IMR-90 (cell line): ENCODE results near the gene IQCK. TPM values are rescaled to one million over a fixed set of nuclear protein-coding genes. Genes with fewer than 3 reads are reported as not detected.

Experiments
- ATAC-seq: fragments of 200-7000 bp; cut with Tn5 transposase; 2 replicates; pipeline ENCODE4 v1.9.1; 2020; ENCODE audit warnings: low read depth, mild to moderate bottlenecking, moderate library complexity
- BruUV-seq: library from RNA; stranded (reverse); fragments of 400-500 nt; replicated peaks from 2 replicates; lab custom pipeline; 2021; lab: Mats Ljungman, UMichigan
- CTCF ChIA-PET: fragments of 300-600 bp; formaldehyde crosslinking; extraction: SDS; loops from one replicate; lab custom pipeline; 2021; ENCODE audit warnings: antibody characterized with exemption; lab: Yijun Ruan, JAX
- POLR2A ChIA-PET: fragments of 300-600 bp; sonication (Branson Sonifier 250); formaldehyde crosslinking; loops from one replicate; lab custom pipeline; 2022; ENCODE audit warnings: antibody characterized with exemption; ENCODE audit not compliant: unreplicated experiment; lab: Charles Lee
- DNase-seq: peaks from one replicate; pipeline ENCODE4 v3.0.0; 2013
- H2AFZ ChIP-seq: replicated peaks from 2 replicates; pipeline ENCODE3; 2013; ENCODE audit warnings: low read length, mild to moderate bottlenecking; ENCODE audit not compliant: poor library complexity
- H2AK5ac ChIP-seq: 2 replicates; pipeline ENCODE4 v1.6.1; 2013; ENCODE audit warnings: low read depth, low read length, inconsistent platforms
- H2AK9ac ChIP-seq: replicated peaks from 2 replicates; pipeline ENCODE3; 2013; ENCODE audit warnings: mild to moderate bottlenecking, low read depth, low read length, moderate library complexity; ENCODE audit not compliant: poor library complexity
- H2BK120ac ChIP-seq: 2 replicates; pipeline ENCODE4 v1.6.1; 2013; ENCODE audit warnings: low read depth, low read length, inconsistent platforms
- H2BK15ac ChIP-seq: 3 replicates; pipeline ENCODE4 v1.6.1; 2013; ENCODE audit warnings: low read depth, low read length, inconsistent platforms
- H2BK20ac ChIP-seq: 2 replicates; pipeline ENCODE4 v1.6.1; 2013; ENCODE audit warnings: low read depth, mild to moderate bottlenecking, inconsistent platforms, low read length, moderate library complexity
- H2BK5ac ChIP-seq: 2 replicates; pipeline ENCODE4 v1.6.1; 2013; ENCODE audit warnings: mild to moderate bottlenecking, low read depth, low read length, inconsistent platforms; ENCODE audit not compliant: poor library complexity, severe bottlenecking
- H3K14ac ChIP-seq: replicated peaks from 2 replicates; pipeline ENCODE4 v1.6.1; 2013; ENCODE audit warnings: low read depth, low read length, inconsistent platforms
- H3K18ac ChIP-seq: 2 replicates; pipeline ENCODE4 v1.6.1; 2013; ENCODE audit warnings: low read depth, low read length, control low read depth
- H3K23ac ChIP-seq: 2 replicates; pipeline ENCODE4 v1.6.1; 2013; ENCODE audit warnings: low read depth, low read length, inconsistent platforms
- H3K27ac ChIP-seq: 2 replicates; pipeline ENCODE4 v1.5.1; 2013; ENCODE audit warnings: mild to moderate bottlenecking, control low read depth, low read length; ENCODE audit not compliant: insufficient read depth
- H3K27me3 ChIP-seq: 2 replicates; pipeline ENCODE4 v1.6.1; 2013; ENCODE audit warnings: low read length; ENCODE audit not compliant: control insufficient read depth, insufficient read depth
- H3K36me3 ChIP-seq: 2 replicates; pipeline ENCODE4 v1.6.1; 2013; ENCODE audit warnings: low read length, mixed read lengths; ENCODE audit not compliant: control insufficient read depth, insufficient read depth
- H3K4ac ChIP-seq: 2 replicates; pipeline ENCODE4 v1.6.1; 2013; ENCODE audit warnings: low read depth, low read length, inconsistent platforms
- H3K4me1 ChIP-seq: 2 replicates; pipeline ENCODE4 v1.6.1; 2013; ENCODE audit warnings: low read length, mixed read lengths; ENCODE audit not compliant: control insufficient read depth, insufficient read depth
- H3K4me2 ChIP-seq: 2 replicates; pipeline ENCODE4 v1.6.1; 2013; ENCODE audit warnings: low read depth, mild to moderate bottlenecking, control low read depth, low read length, moderate library complexity
- H3K4me3 ChIP-seq: 2 replicates; pipeline ENCODE4 v1.5.1; 2013; ENCODE audit warnings: low read depth, mild to moderate bottlenecking, control low read depth, low read length, moderate library complexity; ENCODE audit not compliant: insufficient read depth
- H3K56ac ChIP-seq: 2 replicates; pipeline ENCODE4 v1.6.1; 2013; ENCODE audit warnings: low read length, inconsistent platforms; ENCODE audit not compliant: insufficient read depth; ENCODE audit errors: extremely low read depth
- H3K79me1 ChIP-seq, 2 experiments: 2 replicates each; pipeline ENCODE4 v1.6.1; 2013; ENCODE audit warnings: low read length in 2 of 2, inconsistent platforms in 1 of 2, low read depth in 1 of 2
- H3K9ac ChIP-seq: 2 replicates; pipeline ENCODE4 v1.6.1; 2013; ENCODE audit warnings: low read depth, low read length, control low read depth
- H3K9me1 ChIP-seq: 2 replicates; pipeline ENCODE4 v1.6.1; 2013; ENCODE audit warnings: low read length, inconsistent platforms; ENCODE audit not compliant: insufficient read depth
- H3K9me3 ChIP-seq: 2 replicates; pipeline ENCODE4 v1.6.1; 2013; ENCODE audit warnings: low read length; ENCODE audit not compliant: control insufficient read depth, insufficient read depth
- H4K20me1 ChIP-seq: 2 replicates; pipeline ENCODE4 v1.6.1; 2013; ENCODE audit warnings: low read length, inconsistent platforms; ENCODE audit not compliant: insufficient read depth
- H4K5ac ChIP-seq: 2 replicates; pipeline ENCODE4 v1.6.1; 2013; ENCODE audit warnings: mild to moderate bottlenecking, low read depth, low read length, control low read depth
- H4K8ac ChIP-seq, 2 experiments: 2 replicates each; pipeline ENCODE4 v1.6.1; 2013; ENCODE audit warnings: low read depth in 2 of 2, low read length in 2 of 2, control low read depth in 1 of 2, inconsistent platforms in 1 of 2
- H4K91ac ChIP-seq: 2 replicates; pipeline ENCODE4 v1.6.1; 2013; ENCODE audit warnings: low read depth, low read length, inconsistent platforms; ENCODE audit not compliant: insufficient read depth
- BHLHE40 ChIP-seq: fragments of 150-350 bp; IDR thresholded peaks from 2 replicates; pipeline ENCODE4 v1.6.1; 2016; ENCODE audit warnings: mild to moderate bottlenecking, low read depth, low read length
- CEBPB ChIP-seq: IDR thresholded peaks from 2 replicates; pipeline ENCODE4 v1.6.1; 2012; ENCODE audit warnings: low read depth, low read length, improper control_type of control experiment
- CHD1 ChIP-seq: IDR thresholded peaks from 2 replicates; pipeline ENCODE4 v1.6.1; 2012; ENCODE audit warnings: low read depth, low read length, improper control_type of control experiment
- CTCF ChIP-seq: conservative IDR thresholded peaks from 2 replicates; pipeline ENCODE4 v1.5.1; 2012; ENCODE audit warnings: mild to moderate bottlenecking, low read depth, low read length, improper control_type of control experiment
- ELK1 ChIP-seq: fragments of 150-350 bp; IDR thresholded peaks from 2 replicates; pipeline ENCODE4 v1.6.1; 2016; ENCODE audit warnings: low read depth, mild to moderate bottlenecking, low read length, moderate library complexity, borderline replicate concordance
- FOS ChIP-seq: fragments of 150-350 bp; IDR thresholded peaks from 2 replicates; pipeline ENCODE4 v1.6.1; 2016; ENCODE audit warnings: low read depth, low read length
- MAFK ChIP-seq: IDR thresholded peaks from 2 replicates; pipeline ENCODE4 v1.6.1; 2012; ENCODE audit warnings: low read depth, low read length, improper control_type of control experiment
- MXI1 ChIP-seq: IDR thresholded peaks from 2 replicates; pipeline ENCODE4 v1.6.1; 2012; ENCODE audit warnings: low read depth, mild to moderate bottlenecking, low read length, moderate library complexity, borderline replicate concordance
- NFE2L2 ChIP-seq: fragments of 150-350 bp; IDR thresholded peaks from 2 replicates; pipeline ENCODE4 v1.6.1; 2016; ENCODE audit warnings: low read depth, mild to moderate bottlenecking, low read length
- POLR2A ChIP-seq: IDR thresholded peaks from 2 replicates; pipeline ENCODE4 v1.6.1; 2012; ENCODE audit warnings: mild to moderate bottlenecking, low read depth, low read length
- RAD21 ChIP-seq: IDR thresholded peaks from 2 replicates; pipeline ENCODE4 v1.6.1; 2012; ENCODE audit warnings: low read length, improper control_type of control experiment
- RCOR1 ChIP-seq: IDR thresholded peaks from 2 replicates; pipeline ENCODE4 v1.6.1; 2012; ENCODE audit warnings: mild to moderate bottlenecking, low read length, improper control_type of control experiment; ENCODE audit not compliant: insufficient replicate concordance
- RFX5 ChIP-seq: IDR thresholded peaks from 2 replicates; pipeline ENCODE4 v1.8.0; 2012; ENCODE audit warnings: low read depth, mild to moderate bottlenecking, low read length, moderate library complexity
- SMC3 ChIP-seq: fragments of 150-350 bp; IDR thresholded peaks from 2 replicates; pipeline ENCODE4 v1.6.1; 2016; ENCODE audit warnings: low read depth, mild to moderate bottlenecking, antibody characterized with exemption, low read length, moderate library complexity
- USF2 ChIP-seq: fragments of 150-350 bp; IDR thresholded peaks from 2 replicates; pipeline ENCODE4 v1.6.1; 2017; ENCODE audit warnings: mild to moderate bottlenecking, antibody characterized with exemption, low read length, low read depth
- WGBS, 2 experiments: methylation state at CpG; one replicate each; pipeline versions ENCODE4 v1.1.5 to v1.1.7; 2013; ENCODE audit warnings: missing lambda C conversion rate in 2 of 2; ENCODE audit not compliant: insufficient read length in 1 of 2; ENCODE audit errors: extremely low coverage in 2 of 2; 5-methylcytosine and 5-hydroxymethylcytosine counted together
- dilution Hi-C: fragments of 300-500 bp; cut with HindIII; formaldehyde crosslinking; loops from one replicate; pipeline ENCODE4 v1.14.3; 2018; ENCODE audit warnings: low sequenced_read_pairs; ENCODE audit not compliant: unreplicated experiment
- in situ Hi-C: fragments of 300-500 bp; cut with MboI; formaldehyde crosslinking; loops from 3 replicates; pipeline ENCODE4 v1.14.3; 2019; ENCODE audit warnings: low sequenced_read_pairs, inconsistent platforms, mixed read lengths
- intact Hi-C: fragments of 100-400 bp; cut with micrococcal nuclease; formaldehyde crosslinking; loops from 2 replicates; pipeline ENCODE4 v1.10.0; 2022
- polyA plus RNA-seq, 3 experiments: library from polyadenylated mRNA; depleted of rRNA; stranded (reverse); fragments of >200 nt; gene quantifications; 2 replicates each; pipeline ENCODE4 v1.2.3, GENCODE V29; 2012; ENCODE audit warnings: low replicate concordance in 1 of 3
- total RNA-seq: library from RNA; depleted of rRNA; stranded (reverse); fragments of >200 nt; gene quantifications from 2 replicates; pipeline ENCODE4 v1.2.3, GENCODE V29; 2012

The IQCK gene
- total and polyA plus RNA-seq, 2 of the 4 experiments (the other 2 are of a cell fraction), result 4.1 to 5.4 TPM

GRCh38 chr16:19805459-19806162, 87.5 kb downstream of the IQCK start:
- POLR2A ChIA-PET, result no interaction called here
- Histone ChIP-seq H4K91ac (no peak overlapping the region), H3K56ac (no peak overlapping the region), H2BK5ac (no peak overlapping the region), H2BK120ac (no peak overlapping the region), H2AK9ac (no peak overlapping the region), H3K4me1 (peaks cover 5% of the 10 kb centered on the region), H3K23ac (no peak overlapping the region), H4K5ac (no peak overlapping the region), H3K79me1 (no peaks in the 10 kb centered on the region), H3K27me3 (no peaks in the 10 kb centered on the region), H3K4me2 (no peak overlapping the region), H3K9me1 (peaks cover 4% of the 10 kb centered on the region; the same call in 1 of the 2 replicates), H3K4ac (no peak overlapping the region), H2BK15ac (no peak overlapping the region), H2AFZ (no peak overlapping the region), H4K8ac (no peak overlapping the region), H3K9me3 (peaks cover 8% of the 10 kb centered on the region), H2AK5ac (no peak overlapping the region), H4K20me1 (no peaks in the 10 kb centered on the region; the same call in 1 of the 2 replicates), H3K9ac (no peak overlapping the region), H3K4me3 (no peak overlapping the region), H3K36me3 (no peaks in the 10 kb centered on the region), H3K14ac (no peak overlapping the region), H2BK20ac (no peak overlapping the region), H3K27ac (no peak overlapping the region), H3K18ac (no peak overlapping the region)
- no peak for DNase-seq
- in situ Hi-C loops (no loop called here), intact Hi-C loops (loop anchor here (5.0 kb wide), 1 partner anchor 53 kb away; no protein-coding TSS in a partner anchor), dilution Hi-C loops (no loop called here)
- CTCF ChIA-PET, result no interaction called here
- TF ChIP-seq CEBPB (no peak), SMC3 (no peak), BHLHE40 (no peak), ELK1 (no peak), POLR2A (no peak), RAD21 (no peak), NFE2L2 (no peak), MXI1 (no peak), FOS (no peak), CHD1 (no peak), USF2 (no peak), RCOR1 (no peak), MAFK (no peak), RFX5 (no peak), CTCF (no peak)
- ATAC-seq, result no peak
- BruUV-seq, result no TSS peak
- 100% methylated on average over 2 of the region's 4 CpGs; no CpG with 5 or more reads in 1 of the 2 experiments for WGBS, 2 experiments
